MCF 10A (cell line): ENCODE results near the gene TIMM8A. TPM values are rescaled to one million over a fixed set of nuclear protein-coding genes. Genes with fewer than 3 reads are reported as not detected.

Experiments used
- BruUV-seq: library from RNA; stranded (reverse); fragments of 400-500 nt; replicated peaks from 2 replicates; lab custom pipeline; 2021; lab: Mats Ljungman, UMichigan
- CTCF ChIA-PET: fragments of 300-600 bp; sonication (Branson Sonifier 250); formaldehyde crosslinking; extraction: SDS; loops from one replicate; lab custom pipeline; 2021; ENCODE audit warnings: antibody characterized with exemption, inconsistent platforms; lab: Yijun Ruan, JAX
- POLR2A ChIA-PET: fragments of 300-600, 350-650 bp; sonication (Branson Sonifier 250); formaldehyde crosslinking; extraction: SDS; loops from one replicate; lab custom pipeline; 2020; ENCODE audit warnings: antibody characterized with exemption, inconsistent platforms; lab: Yijun Ruan, JAX
- DNase-seq: peaks from one replicate; pipeline ENCODE4 v3.0.0-alpha.2; 2018; ENCODE audit not compliant: unreplicated experiment
- H3K27ac Mint-ChIP-seq: one replicate; pipeline ENCODE4 v1.8.0; 2022; ENCODE audit warnings: mild to moderate bottlenecking, low read depth, mixed read lengths; ENCODE audit not compliant: unreplicated experiment
- H3K27me3 Mint-ChIP-seq: one replicate; pipeline ENCODE4 v1.8.0; 2022; ENCODE audit warnings: mixed read lengths; ENCODE audit not compliant: insufficient read depth, unreplicated experiment
- H3K36me3 Mint-ChIP-seq: one replicate; pipeline ENCODE4 v1.8.0; 2022; ENCODE audit warnings: mild to moderate bottlenecking, moderate library complexity, mixed read lengths; ENCODE audit not compliant: insufficient read depth, unreplicated experiment
- H3K4me1 Mint-ChIP-seq: one replicate; pipeline ENCODE4 v1.8.0; 2022; ENCODE audit warnings: mixed read lengths; ENCODE audit not compliant: insufficient read depth, unreplicated experiment
- H3K4me3 Mint-ChIP-seq: one replicate; pipeline ENCODE4 v1.8.0; 2022; ENCODE audit warnings: mild to moderate bottlenecking, moderate library complexity, mixed read lengths; ENCODE audit not compliant: unreplicated experiment
- H3K9me3 Mint-ChIP-seq: one replicate; pipeline ENCODE4 v1.8.0; 2022; ENCODE audit warnings: mixed read lengths; ENCODE audit not compliant: unreplicated experiment
- CTCF ChIP-seq: fragments of 200-600 bp; IDR thresholded peaks from one replicate; pipeline ENCODE4 v1.8.0; 2022; ENCODE audit warnings: antibody characterized with exemption, mild to moderate bottlenecking; ENCODE audit not compliant: unreplicated experiment
- intact Hi-C: fragments of 100-400 bp; cut with micrococcal nuclease; formaldehyde crosslinking; loops from 2 replicates; pipeline ENCODE4 v1.14.1; 2022
- total RNA-seq: library from RNA; stranded (reverse); gene quantifications from 2 replicates; pipeline ENCODE4 v1.2.3, GENCODE V29; 2022

The TIMM8A gene
- total RNA-seq, 1 experiment from 2014 or later: 14.9 TPM

DNA sequence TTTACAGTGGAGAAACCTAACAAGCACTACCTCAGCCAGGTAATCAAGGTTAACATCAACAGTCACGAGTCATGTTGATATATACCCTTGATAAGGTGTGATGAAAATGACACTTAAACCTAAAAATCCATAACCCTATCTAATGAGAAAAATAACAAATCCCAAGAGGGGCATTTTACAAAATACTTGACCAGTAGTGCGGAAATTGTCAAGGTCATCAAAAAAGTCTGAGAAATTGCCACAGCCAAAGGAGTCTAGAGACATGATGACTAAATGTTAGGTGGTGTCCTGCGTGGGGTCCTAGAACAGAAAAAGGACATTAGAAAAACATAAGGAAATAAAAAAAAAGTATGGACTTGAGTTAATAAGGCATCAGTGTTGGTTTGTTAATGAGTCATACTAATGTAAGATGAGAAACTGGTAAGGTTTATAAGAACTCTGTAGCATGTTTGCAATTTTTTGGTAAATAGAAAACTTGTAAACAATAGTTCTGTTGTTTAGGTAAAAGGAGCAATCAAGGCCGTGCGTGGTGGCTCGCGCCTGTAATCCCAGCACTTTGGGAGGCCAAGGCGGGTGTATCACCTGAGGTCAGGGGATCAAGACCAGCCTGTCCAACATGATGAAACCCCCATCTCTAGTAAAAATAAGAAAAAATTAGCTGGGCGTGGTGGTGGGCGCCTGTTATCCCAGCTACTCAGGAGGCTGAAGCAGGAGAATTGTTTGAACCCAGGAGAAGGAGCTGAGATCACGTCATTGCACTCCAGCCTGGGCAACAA lies 45.2 kb upstream of the TIMM8A start:
- no peak overlapping the region for H3K4me3 Mint-ChIP-seq
- BruUV-seq: no TSS peak
- no peaks in the 10 kb centered on the region for H3K4me1 Mint-ChIP-seq
- no peak for DNase-seq
- H3K36me3 Mint-ChIP-seq: peaks cover 65% of the 10 kb centered on the region
- no peak for TF ChIP-seq CTCF
- no peak overlapping the region for H3K27ac Mint-ChIP-seq
- intact Hi-C loops: no loop called here
- H3K9me3 Mint-ChIP-seq: no peaks in the 10 kb centered on the region
- POLR2A ChIA-PET: interaction anchor here (0.6 to 0.9 kb wide), 2 partner anchors 32 to 33 kb away, joined by 3 to 4 read pairs; no protein-coding TSS in a partner anchor
- peaks cover 13% of the 10 kb centered on the region for H3K27me3 Mint-ChIP-seq
- CTCF ChIA-PET: interaction anchor here (0.5 kb wide), 1 partner anchor 404 kb away, joined by 3 read pairs; no protein-coding TSS in a partner anchor

GRCh38 chrX:101391831-101392230 lies 43.3 kb upstream of the TIMM8A start:
- no peaks in the 10 kb centered on the region for H3K4me1 Mint-ChIP-seq
- peak overlapping the region; percentile 85 for H3K4me3 Mint-ChIP-seq
- intact Hi-C loops: no loop called here
- no peak for TF ChIP-seq CTCF
- no peaks in the 10 kb centered on the region for H3K9me3 Mint-ChIP-seq
- DNase-seq: no peak
- peak overlapping the region; percentile 90 for H3K27ac Mint-ChIP-seq
- BruUV-seq: no TSS peak
- H3K36me3 Mint-ChIP-seq: peaks cover 59% of the 10 kb centered on the region
- peaks cover 13% of the 10 kb centered on the region for H3K27me3 Mint-ChIP-seq
- POLR2A ChIA-PET: interaction anchor here (0.7 to 3.4 kb wide), 5 partner anchors 8 to 44 kb away, joined by 4 to 54 read pairs (median 10); partner anchors contain the start of genes GLA, HNRNPH2 and TIMM8A
- CTCF ChIA-PET: interaction anchor here (0.5 to 1.6 kb wide), 3 partner anchors 10 to 245 kb away, joined by 3 to 12 read pairs (median 5); no protein-coding TSS in a partner anchor

- Mint-ChIP-seq H3K4me3 (peak within 1 kb of the TSS; percentile 85), H3K27me3 (peaks cover 22% of the 10 kb centered on the region), H3K27ac (peak within 1 kb of the TSS; percentile 90), H3K4me1 (no peaks in the 10 kb centered on the region), H3K36me3 (peaks cover 50% of the 10 kb centered on the region), H3K9me3 (no peaks in the 10 kb centered on the region)
- peak; percentile 40 for TF ChIP-seq CTCF
- ChIA-PET CTCF (interaction anchor here (0.8 to 2.0 kb wide), 7 partner anchors 9 to 64 kb away, joined by 3 to 12 read pairs (median 4); partner anchors contain the start of gene TIMM8A), POLR2A (interaction anchor here (0.5 to 3.4 kb wide), 13 partner anchors 8 to 298 kb away, joined by 3 to 54 read pairs (median 6); partner anchors contain the start of genes GLA, HNRNPH2 and TIMM8A)
- intact Hi-C loops: no loop called here
- peak; percentile 87 for DNase-seq
- BruUV-seq: TSS peak; percentile 69
Observed at GRCh38 chrX:101390664-101391525, 42.4 kb upstream of the TIMM8A start, which contains the start of gene RPL36A. Gene RPL36A, plus strand, starts transcription at chrX:101391011. Its CDS starts 33 bp downstream, at chrX:101391044.
